EL (cell line): ENCODE measurements around the gene ST8SIA1.
A peak's percentile ranks its signal among the peaks of the same experiment; 100 is the strongest.

Source experiments
- DNase-seq: peaks from one replicate; pipeline ENCODE4 v3.0.0-alpha.2; 2016

The ST8SIA1 gene

GRCh38 chr12:22329621-22330020 lies 4.9 kb downstream of the ST8SIA1 start:
- DNase-seq: no peak

DNA sequence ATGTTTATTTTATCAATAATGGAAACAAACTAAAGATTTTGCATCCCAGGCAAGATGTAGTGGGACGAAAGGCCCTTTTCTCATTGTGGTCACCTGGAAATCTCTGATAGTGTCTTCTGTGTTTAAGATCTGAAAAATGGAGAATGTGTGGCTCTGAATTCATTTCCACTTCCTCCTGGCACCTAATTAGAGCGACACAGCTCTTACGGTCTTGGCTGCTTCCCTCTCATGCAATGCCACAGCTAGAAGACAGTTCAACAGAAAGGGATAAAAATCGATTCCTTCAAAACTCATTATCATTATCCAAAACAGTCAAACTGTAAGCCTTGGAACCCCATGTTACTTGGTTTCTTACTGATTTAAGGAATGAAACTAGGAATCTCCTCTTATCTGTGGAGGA lies 9.3 kb downstream of the ST8SIA1 start:
- DNase-seq: no peak

DNA sequence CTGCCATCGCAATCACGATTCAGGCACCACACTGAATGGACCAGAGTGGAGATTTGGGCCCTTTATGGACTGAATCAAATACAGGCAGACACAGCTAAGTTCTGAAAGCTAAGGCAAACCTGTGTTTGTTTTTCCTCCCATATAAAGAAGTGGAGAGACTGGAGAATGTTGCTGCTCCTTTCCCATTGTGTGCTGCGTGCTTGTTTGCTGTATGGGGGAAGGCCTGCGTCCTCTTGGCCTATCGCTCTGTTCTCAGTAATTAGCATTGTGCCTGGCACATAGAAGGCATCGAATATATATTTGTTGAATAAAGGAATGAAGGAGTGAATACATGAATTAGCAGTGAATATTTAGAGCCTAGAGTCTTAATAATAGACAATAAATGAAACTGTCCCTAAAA lies 12.4 kb downstream of the ST8SIA1 start:
- DNase-seq: no peak

DNA sequence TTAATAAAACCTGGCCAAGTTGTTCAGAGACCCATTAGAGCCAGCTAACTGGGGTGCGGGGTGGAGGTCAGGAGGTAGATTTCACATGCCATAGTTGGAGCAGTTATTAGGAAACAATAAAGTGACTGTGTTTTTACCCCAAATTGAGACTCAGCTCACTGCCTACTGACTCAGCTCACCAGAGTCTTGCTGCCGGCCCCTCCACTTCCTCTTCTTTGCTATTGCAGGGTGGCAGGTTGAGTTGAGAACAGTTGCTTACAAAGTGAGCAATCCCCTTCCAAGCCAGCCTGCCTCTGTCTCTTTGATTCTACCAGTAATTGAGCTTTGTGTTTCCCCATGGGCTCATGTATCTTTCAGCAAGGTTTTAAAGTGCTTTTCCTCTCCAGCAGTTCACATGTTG lies 12.9 kb downstream of the ST8SIA1 start:
- peak; percentile 9 for DNase-seq

GRCh38 chr12:22321018-22321605 lies 13.4 kb downstream of the ST8SIA1 start:
- no peak for DNase-seq

GRCh38 chr12:22318108-22318737 lies 16.3 kb downstream of the ST8SIA1 start:
- peak; percentile 14 for DNase-seq

- no peak for DNase-seq
These were observed 20.6 kb downstream of the ST8SIA1 start for GRCh38 chr12:22313963-22314330.

GRCh38 chr12:22313286-22313962 lies 21.1 kb downstream of the ST8SIA1 start:
- DNase-seq: no peak

- no peak for DNase-seq
These were observed 22.2 kb downstream of the ST8SIA1 start for GRCh38 chr12:22312336-22312735.

- no peak for DNase-seq
These were observed 23.8 kb downstream of the ST8SIA1 start for GRCh38 chr12:22310709-22311108.

GRCh38 chr12:22310275-22310674 lies 24.2 kb downstream of the ST8SIA1 start:
- no peak for DNase-seq

DNA sequence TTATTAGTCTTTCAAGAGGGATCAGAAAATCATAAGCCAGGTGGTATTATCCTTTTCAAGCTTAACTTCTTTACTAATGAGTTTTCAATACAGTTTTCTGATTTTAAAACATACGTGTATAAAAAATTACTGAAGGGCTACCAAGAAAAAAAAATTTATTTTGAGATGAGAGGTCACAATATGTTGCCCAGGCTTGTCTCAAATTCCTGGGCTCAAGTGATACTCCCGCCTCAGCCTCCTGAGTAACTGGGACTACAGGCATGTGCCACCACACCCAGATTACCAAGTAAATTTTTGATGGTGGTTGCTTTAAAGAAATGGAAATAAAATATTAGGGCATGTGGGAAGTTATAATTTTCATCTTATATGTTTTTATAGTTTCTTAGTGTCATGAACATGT lies 26.7 kb downstream of the ST8SIA1 start:
- no peak for DNase-seq

DNA sequence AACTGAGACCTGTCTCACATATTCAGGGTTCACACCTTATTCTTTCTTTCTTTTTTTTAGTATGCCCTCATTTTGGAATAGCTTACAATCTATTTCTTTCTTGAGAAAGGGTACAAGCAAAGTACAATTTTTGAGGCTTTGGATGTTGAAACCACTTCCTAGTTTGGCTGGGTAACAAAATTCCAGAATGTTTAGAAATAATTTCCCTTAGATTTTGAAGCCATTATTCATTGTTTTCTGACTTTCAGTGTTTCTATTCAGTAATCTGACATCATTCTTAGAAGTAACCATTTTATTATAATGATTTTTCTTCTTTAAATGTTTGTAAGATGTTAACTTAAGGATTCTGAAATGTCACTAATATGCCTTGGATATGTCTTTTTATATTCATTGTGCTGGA lies 28.2 kb downstream of the ST8SIA1 start:
- no peak for DNase-seq

GRCh38 chr12:22304341-22304740 lies 30.2 kb downstream of the ST8SIA1 start:
- DNase-seq: no peak

DNA sequence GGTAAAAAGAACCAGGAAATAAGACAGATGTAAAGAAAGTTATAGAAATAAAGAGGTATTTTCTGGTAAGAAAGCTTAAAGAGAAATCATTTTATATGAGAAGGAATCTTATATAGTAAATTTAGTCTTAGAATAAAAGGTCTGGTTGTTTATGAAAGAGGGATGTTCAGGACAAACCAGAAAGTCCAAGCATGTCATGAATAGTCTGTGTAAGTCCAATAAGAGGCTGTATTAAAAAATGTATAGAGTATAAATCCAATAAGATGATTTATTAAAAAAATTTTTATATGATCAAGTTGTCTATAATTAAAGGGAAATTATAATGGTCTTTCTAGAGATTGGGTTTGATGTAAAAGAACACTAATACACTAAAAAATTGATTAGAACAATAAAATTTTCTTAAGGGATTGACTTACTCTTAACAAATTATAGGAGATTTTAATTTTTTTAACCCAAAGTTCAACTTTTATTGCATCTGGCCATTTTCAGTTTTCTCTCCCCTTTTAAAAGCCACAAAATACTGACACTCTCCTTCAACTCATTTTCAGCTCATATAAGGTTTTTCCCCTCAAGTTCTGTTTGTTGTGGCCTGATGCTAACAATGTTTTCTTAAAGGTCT lies 35.1 kb downstream of the ST8SIA1 start:
- DNase-seq: no peak

DNA sequence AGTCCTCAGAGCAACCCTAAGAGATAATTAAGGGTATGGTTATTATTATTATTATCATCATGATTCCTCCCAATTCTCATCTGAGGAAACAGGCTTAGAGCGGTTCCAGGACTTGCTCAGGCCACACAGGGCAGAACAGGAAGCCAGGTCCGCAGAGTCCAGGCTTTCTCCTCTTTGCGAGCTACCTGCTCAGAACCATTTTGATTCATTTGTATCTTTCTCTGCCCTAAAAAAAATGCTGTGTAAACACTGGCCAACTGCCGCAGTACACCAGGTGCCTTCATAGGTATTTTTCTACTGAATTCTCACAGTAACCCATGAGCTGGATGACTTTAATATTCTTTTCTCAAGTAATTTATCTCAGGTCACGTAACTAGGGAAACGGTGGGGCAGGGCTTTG lies 45.3 kb downstream of the ST8SIA1 start:
- DNase-seq: no peak

GRCh38 chr12:22287776-22288621 lies 46.5 kb downstream of the ST8SIA1 start:
- DNase-seq: peak; percentile 71

GRCh38 chr12:22287101-22287500 lies 47.4 kb downstream of the ST8SIA1 start:
- DNase-seq: no peak

GRCh38 chr12:22286569-22286968 lies 47.9 kb downstream of the ST8SIA1 start:
- DNase-seq: peak; percentile 90

- DNase-seq: no peak
These were observed 48.7 kb downstream of the ST8SIA1 start for GRCh38 chr12:22285846-22286245.

GRCh38 chr12:22284871-22285270 lies 49.6 kb downstream of the ST8SIA1 start:
- no peak for DNase-seq

GRCh38 chr12:22283508-22283907 lies 51.0 kb downstream of the ST8SIA1 start:
- DNase-seq: no peak

DNA sequence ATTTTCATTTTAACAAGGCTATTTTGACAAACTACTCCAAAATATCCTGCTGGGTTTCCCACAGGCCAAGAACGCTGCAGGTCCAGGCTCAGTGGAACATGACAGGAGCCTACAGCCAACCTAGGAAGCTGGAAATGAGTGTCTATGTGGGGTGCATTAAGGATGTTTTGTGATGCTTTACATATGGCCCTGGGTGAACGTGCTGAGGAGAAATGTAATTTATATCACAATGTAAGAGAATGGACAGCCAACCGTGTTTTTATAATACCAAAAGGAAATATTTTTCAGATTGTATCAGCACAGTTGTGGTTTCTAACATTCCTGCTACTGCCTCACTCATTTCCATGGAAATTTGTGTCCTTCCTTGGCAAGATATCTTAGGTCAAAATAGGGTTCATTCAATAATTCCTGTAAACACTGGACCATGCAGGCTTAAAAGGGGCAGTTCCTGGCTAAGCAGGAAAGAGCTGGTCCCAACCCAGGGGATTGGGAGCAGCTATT lies 51.5 kb downstream of the ST8SIA1 start:
- peak; percentile 90 for DNase-seq
